Endothelial cell of umbilical vein (primary cell): ENCODE measurements around the gene CRYAB. TPM values are rescaled to one million over a fixed set of nuclear protein-coding genes. Genes with fewer than 3 reads are reported as not detected.

Experiments used
- BruUV-seq: library from RNA; stranded (reverse); fragments of 400-500 nt; replicated peaks from 2 replicates; lab custom pipeline; 2021; lab: Mats Ljungman, UMichigan
- CTCF ChIA-PET: fragments of 300-600, 350-600 bp; sonication (Branson Sonifier 250); formaldehyde crosslinking; loops from one replicate; lab custom pipeline; 2021; ENCODE audit warnings: antibody characterized with exemption, inconsistent platforms; lab: Charles Lee
- POLR2A ChIA-PET: fragments of 300-600, 350-600 bp; sonication (Branson Sonifier 250); formaldehyde crosslinking; loops from one replicate; lab custom pipeline; 2021; ENCODE audit warnings: antibody characterized with exemption, inconsistent platforms; lab: Charles Lee
- DNase-seq: peaks from one replicate; pipeline ENCODE4 v3.0.0-alpha.2; 2011; ENCODE audit warnings: low read depth, low spot score
- FAIRE-seq: peaks from 2 replicates; lab custom pipeline; 2011; peaks lifted over from hg19 to GRCh38; lab: Jason Lieb, UNC
- H2AFZ ChIP-seq: 2 replicates; pipeline ENCODE4 v1.6.0; 2012; ENCODE audit warnings: low read depth, low read length, control low read depth, inconsistent platforms
- H3K27ac ChIP-seq: 2 replicates; pipeline ENCODE4 v1.5.1; 2011; ENCODE audit warnings: low read depth, mild to moderate bottlenecking, control low read depth, low read length, moderate library complexity; ENCODE audit not compliant: insufficient read depth
- H3K27me3 ChIP-seq, 2 experiments: 2 replicates each; pipeline versions ENCODE4 v1.6.0 to v1.6.1; 2011; ENCODE audit warnings: low read length in 2 of 2, mixed read lengths in 1 of 2; ENCODE audit not compliant: control insufficient read depth in 2 of 2, insufficient read depth in 2 of 2
- H3K36me3 ChIP-seq, 2 experiments: 2 replicates in 1 of 2; 3 replicates in 1 of 2; pipeline ENCODE4 v1.5.1; 2011; ENCODE audit warnings: low read length in 2 of 2, mild to moderate bottlenecking in 1 of 2, moderate library complexity in 1 of 2; ENCODE audit not compliant: control insufficient read depth in 2 of 2, insufficient read depth in 2 of 2; ENCODE audit errors: extremely low read depth in 1 of 2
- H3K4me1 ChIP-seq: 3 replicates; pipeline ENCODE4 v1.5.1; 2011; ENCODE audit warnings: mild to moderate bottlenecking, low read length; ENCODE audit not compliant: control insufficient read depth, insufficient read depth; ENCODE audit errors: extremely low read depth
- H3K4me2 ChIP-seq: 2 replicates; pipeline ENCODE4 v1.6.1; 2011; ENCODE audit warnings: low read length, control low read depth, mixed read lengths; ENCODE audit not compliant: insufficient read depth
- H3K4me3 ChIP-seq, 3 experiments: fragments of 200-600 bp in 1 of 3; sonication (generic), shearing (Covaris generic) in 1 of 3; replicated peaks in 1 of 3; 2 replicates each; pipeline ENCODE4 v1.5.1; 2011 to 2016; ENCODE audit warnings: control low read depth in 3 of 3, low read length in 3 of 3, mild to moderate bottlenecking in 2 of 3, inconsistent platforms in 1 of 3, low read depth in 1 of 3, moderate library complexity in 1 of 3; ENCODE audit not compliant: insufficient read depth in 1 of 3
- H3K79me2 ChIP-seq: 2 replicates; pipeline ENCODE4 v1.6.0; 2012; ENCODE audit warnings: low read length, inconsistent platforms; ENCODE audit not compliant: control insufficient read depth, insufficient read depth
- H3K9ac ChIP-seq: replicated peaks from 2 replicates; pipeline ENCODE3; 2011; ENCODE audit warnings: low read length, control low read depth; ENCODE audit not compliant: insufficient read depth; ENCODE audit errors: extremely low read depth
- H3K9me1 ChIP-seq: replicated peaks from 3 replicates; pipeline ENCODE4 v1.6.0; 2011; ENCODE audit warnings: mild to moderate bottlenecking, low read length; ENCODE audit not compliant: control insufficient read depth, insufficient read depth; ENCODE audit errors: extremely low read depth
- H3K9me3 ChIP-seq: replicated peaks from 2 replicates; pipeline ENCODE4 v1.5.1; 2012; ENCODE audit warnings: low read length, inconsistent platforms; ENCODE audit not compliant: control insufficient read depth, insufficient read depth
- H4K20me1 ChIP-seq: replicated peaks from 2 replicates; pipeline ENCODE3; 2011; ENCODE audit warnings: mild to moderate bottlenecking, low read length; ENCODE audit not compliant: control insufficient read depth, insufficient read depth; ENCODE audit errors: extremely low read depth
- CTCF ChIP-seq, 2 donors: IDR thresholded peaks; 1 replicate in 1 of 2; 2 replicates in 1 of 2; pipeline ENCODE4 v1.5.1; 2011; ENCODE audit warnings: low read length in 2 of 2, mild to moderate bottlenecking in 2 of 2, moderate library complexity in 2 of 2, control low read depth in 1 of 2, inconsistent platforms in 1 of 2, low read depth in 1 of 2; ENCODE audit not compliant: insufficient read depth in 1 of 2; ENCODE audit errors: extremely low read depth in 1 of 2
- EZH2 ChIP-seq: IDR thresholded peaks from 2 replicates; pipeline ENCODE4 v1.6.1; 2012; ENCODE audit warnings: borderline replicate concordance, low read depth, mild to moderate bottlenecking, moderate library complexity, low read length, inconsistent platforms; ENCODE audit not compliant: severe bottlenecking
- FOS ChIP-seq: IDR thresholded peaks from 2 replicates; pipeline ENCODE4 v1.6.1; 2011; ENCODE audit warnings: mild to moderate bottlenecking, low read length, moderate library complexity, borderline replicate concordance; ENCODE audit not compliant: insufficient read depth
- GATA2 ChIP-seq: IDR thresholded peaks from 2 replicates; pipeline ENCODE4 v1.7.0; 2011; ENCODE audit warnings: low read depth, mild to moderate bottlenecking, moderate library complexity, mixed read lengths, low read length; ENCODE audit not compliant: insufficient read length, insufficient read depth
- JUN ChIP-seq: IDR thresholded peaks from 2 replicates; pipeline ENCODE4 v1.6.1; 2011; ENCODE audit warnings: borderline replicate concordance, low read depth; ENCODE audit not compliant: insufficient read length, insufficient read depth
- MYC ChIP-seq: IDR thresholded peaks from one replicate; pipeline ENCODE4 v1.6.1; 2011; ENCODE audit warnings: mild to moderate bottlenecking, low read depth, low read length
- POLR2A ChIP-seq: IDR thresholded peaks from 2 replicates; pipeline ENCODE4 v1.6.1; 2012; ENCODE audit warnings: low read depth, mild to moderate bottlenecking, control low read depth, low read length
- POLR2AphosphoS5 ChIP-seq: IDR thresholded peaks from 2 replicates; pipeline ENCODE4 v1.6.1; 2012; ENCODE audit warnings: low read depth, mild to moderate bottlenecking, control low read depth, low read length, moderate library complexity; ENCODE audit not compliant: insufficient read depth
- dilution Hi-C: fragments of 300-500 bp; cut with MboI; formaldehyde crosslinking; loops from one replicate; pipeline ENCODE4 v1.15.0; 2019; ENCODE audit warnings: low sequenced_read_pairs; ENCODE audit not compliant: extremely low pct_ligation_motif_present
- intact Hi-C: fragments of 100-400 bp; cut with micrococcal nuclease; formaldehyde crosslinking; loops from one replicate; pipeline ENCODE4 v1.10.0; 2022
- polyA plus RNA-seq, 4 experiments: library from polyadenylated mRNA; depleted of rRNA in 3 of 4; stranded (reverse) in 3 of 4; unstranded in 1 of 4; fragments of >200 nt; gene quantifications; 2 replicates each; pipeline versions ENCODE4 v1.2.1 to v1.2.3, GENCODE V29; 2011 to 2012; ENCODE audit warnings: missing spikeins in 1 of 4
- total RNA-seq: library from RNA; stranded (reverse); gene quantifications from 2 replicates; pipeline ENCODE4 v1.2.3, GENCODE V29; 2021
- TF ChIP-seq, protein P1 (sequence below): IDR thresholded peaks from 2 replicates; pipeline ENCODE4 v1.6.1; 2011; ENCODE audit not compliant: insufficient read depth, insufficient read length

Gene CRYAB
- total and polyA plus RNA-seq, 2 donors (not counting 3 experiments of a cell fraction or from before 2014, with no cell fraction given) = 0.48 TPM; not detected in 1

DNA sequence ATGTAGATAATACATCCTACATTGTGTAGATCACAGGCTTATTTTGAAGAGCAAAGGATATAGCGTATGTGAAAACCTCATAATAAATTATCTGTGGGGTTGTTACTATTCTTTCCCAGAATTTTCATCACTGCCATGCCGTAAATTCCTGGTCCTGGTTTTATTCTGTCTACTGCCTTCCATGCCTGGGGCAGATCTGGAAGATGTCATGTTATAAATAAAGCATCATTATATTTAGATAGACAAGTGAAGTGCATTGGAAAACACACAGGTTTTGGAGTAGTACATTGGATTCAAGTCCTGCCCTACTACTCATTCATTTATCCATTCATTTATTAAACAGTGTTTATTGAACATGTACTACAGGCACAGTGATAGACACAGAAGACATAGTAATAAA lies 9.3 kb upstream of the CRYAB start:
- Histone ChIP-seq H3K9ac (no peak overlapping the region), H3K4me2 (no peak overlapping the region), H3K36me3 (no peaks in the 10 kb centered on the region), H3K27me3 (no peaks in the 10 kb centered on the region), H3K4me1 (peaks cover 17% of the 10 kb centered on the region), H3K79me2 (no peaks in the 10 kb centered on the region), H3K27ac (no peak overlapping the region), H2AFZ (no peak overlapping the region), H4K20me1 (no peaks in the 10 kb centered on the region), H3K9me3 (no peaks in the 10 kb centered on the region), H3K4me3 (no peak overlapping the region), H3K9me1 (no peaks in the 10 kb centered on the region)
- FAIRE-seq (no peak), DNase-seq (no peak)
- dilution Hi-C loops = no loop called here
- POLR2A ChIA-PET = no interaction called here
- no TSS peak for BruUV-seq
- TF ChIP-seq POLR2A = no peak
- no peak for TF ChIP-seq POLR2AphosphoS5
- no peak for TF ChIP-seq JUN
- TF ChIP-seq GATA2 = no peak
- TF ChIP-seq, protein P1, sequence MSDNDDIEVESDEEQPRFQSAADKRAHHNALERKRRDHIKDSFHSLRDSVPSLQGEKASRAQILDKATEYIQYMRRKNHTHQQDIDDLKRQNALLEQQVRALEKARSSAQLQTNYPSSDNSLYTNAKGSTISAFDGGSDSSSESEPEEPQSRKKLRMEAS = no peak
- TF ChIP-seq CTCF (IDR thresholded peaks at IDR 0.05; ENCODE audit: extremely low read depth in 1 of 2, insufficient read depth in 1 of 2, low read depth in 1 of 2, low read length in 2 of 2) = no peak
- no peak for TF ChIP-seq EZH2
- TF ChIP-seq FOS = no peak
- no peak for TF ChIP-seq MYC
- intact Hi-C loops = no loop called here
- CTCF ChIA-PET = interaction anchor here (1.1 kb wide), 1 partner anchor 96 kb away, joined by 3 read pairs; no protein-coding TSS in a partner anchor
